K562 (cell line): ENCODE measurements around the gene CRIM1. TPM values are rescaled to one million over a fixed set of nuclear protein-coding genes. Genes with fewer than 3 reads are reported as not detected.
A peak's percentile ranks its signal among the peaks of the same experiment; 100 is the strongest.

Experiments
- ATAC-seq: fragments of 200-7000 bp; cut with Tn5 transposase; 3 replicates; pipeline ENCODE4 v1.9.1; 2020; ENCODE audit warnings: moderate library complexity
- BruUV-seq: library from RNA; stranded (reverse); fragments of 400-500 nt; replicated peaks from 2 replicates; lab custom pipeline; 2021; lab: Mats Ljungman, UMichigan
- CTCF ChIA-PET: fragments of 300-600 bp; formaldehyde crosslinking; extraction: SDS; loops from one replicate; lab custom pipeline; 2021; ENCODE audit warnings: low intra/inter-chr PET ratio; lab: Yijun Ruan, JAX
- POLR2A ChIA-PET: fragments of 300-600, 350-650 bp; sonication (Branson Sonifier 250); formaldehyde crosslinking; extraction: SDS; loops from one replicate; lab custom pipeline; 2021; ENCODE audit warnings: antibody characterized with exemption, inconsistent platforms; lab: Yijun Ruan, JAX
- DNase-seq, 4 experiments: peaks; one replicate each; pipeline versions ENCODE4 v3.0.0 to v3.0.0-alpha.2; 2011 to 2018; ENCODE audit warnings: low spot score in 3 of 4, mixed read lengths in 3 of 4; ENCODE audit errors: extremely low read depth in 1 of 4
- FAIRE-seq: peaks from 2 replicates; lab custom pipeline; 2011; peaks lifted over from hg19 to GRCh38; lab: Jason Lieb, UNC
- H2AFZ ChIP-seq: 2 replicates; pipeline ENCODE4 v1.6.0; 2011; ENCODE audit warnings: low read depth, low read length, control low read depth, inconsistent platforms
- H3K27ac ChIP-seq: fragments of 200-600 bp; 3 replicates; pipeline ENCODE4 v1.8.0; 2011; ENCODE audit warnings: low read depth, mild to moderate bottlenecking, control low read depth, inconsistent platforms, low read length, moderate library complexity, mixed read lengths; ENCODE audit errors: extremely low read depth
- H3K27me3 ChIP-seq, 2 experiments: fragments of 300-600 bp in 1 of 2; 2 replicates in 1 of 2; 3 replicates in 1 of 2; pipeline versions ENCODE4 v1.6.0 to v1.8.0; 2011; ENCODE audit warnings: inconsistent platforms in 2 of 2, low read length in 2 of 2, mild to moderate bottlenecking in 1 of 2, mixed read lengths in 1 of 2, moderate library complexity in 1 of 2; ENCODE audit not compliant: control insufficient read depth in 2 of 2, insufficient read depth in 2 of 2
- H3K36me3 ChIP-seq: fragments of 300-600 bp; 3 replicates; pipeline ENCODE4 v1.8.0; 2011; ENCODE audit warnings: mild to moderate bottlenecking, low read length, inconsistent platforms; ENCODE audit not compliant: control insufficient read depth, insufficient read depth
- H3K4me1 ChIP-seq, 2 experiments: fragments of 200-600 bp in 1 of 2; replicated peaks in 1 of 2; 2 replicates in 1 of 2; 3 replicates in 1 of 2; pipeline versions ENCODE4 v1.5.1 to v1.8.0; 2011; ENCODE audit warnings: inconsistent platforms in 2 of 2, low read length in 2 of 2, mild to moderate bottlenecking in 1 of 2, mixed read lengths in 1 of 2, moderate library complexity in 1 of 2; ENCODE audit not compliant: control insufficient read depth in 2 of 2, insufficient read depth in 2 of 2
- H3K4me2 ChIP-seq: 2 replicates; pipeline ENCODE4 v1.6.1; 2011; ENCODE audit warnings: low read length, control low read depth, inconsistent platforms, mixed read lengths; ENCODE audit not compliant: insufficient read depth
- H3K4me3 ChIP-seq: fragments of 200-600 bp; sonication (generic), shearing (Covaris generic); 2 replicates; pipeline ENCODE4 v1.5.1; 2016; ENCODE audit warnings: control low read depth, inconsistent platforms
- H3K79me2 ChIP-seq: fragments of 200-600 bp; 3 replicates; pipeline ENCODE4 v1.8.0; 2011; ENCODE audit warnings: low read length, inconsistent platforms; ENCODE audit not compliant: control insufficient read depth, insufficient read depth
- H3K9ac ChIP-seq, 2 experiments: 2 replicates each; pipeline versions ENCODE4 v1.6.0 to v1.6.1; 2011; ENCODE audit warnings: low read depth in 2 of 2, low read length in 2 of 2, control low read depth in 1 of 2, inconsistent platforms in 1 of 2, mild to moderate bottlenecking in 1 of 2, mixed read lengths in 1 of 2; ENCODE audit not compliant: insufficient read depth in 1 of 2
- H3K9me1 ChIP-seq: one replicate; pipeline ENCODE4 v1.6.0; 2011; ENCODE audit warnings: inconsistent platforms, mild to moderate bottlenecking, low read length, moderate library complexity; ENCODE audit not compliant: control insufficient read depth, insufficient read depth
- H3K9me3 ChIP-seq: replicated peaks from 2 replicates; pipeline ENCODE4 v1.5.1; 2011; ENCODE audit warnings: low read depth, low read length, inconsistent platforms; ENCODE audit not compliant: control insufficient read depth, insufficient read depth
- H4K20me1 ChIP-seq: replicated peaks from 2 replicates; pipeline ENCODE4 v1.6.1; 2011; ENCODE audit warnings: low read length, inconsistent platforms, mixed read lengths; ENCODE audit not compliant: control insufficient read depth, insufficient read depth
- EHMT2 ChIP-seq: fragments of 450-650 bp; IDR thresholded peaks from 2 replicates; pipeline ENCODE4 v1.6.1; 2018; ENCODE audit warnings: antibody characterized with exemption
- REST ChIP-seq, 2 experiments: fragments of 450-650 bp; formaldehyde crosslinking in 1 of 2; IDR thresholded peaks; 2 replicates each; pipeline versions ENCODE4 v1.4.0 to v1.6.1; 2014 to 2020; ENCODE audit warnings: mild to moderate bottlenecking in 2 of 2, borderline replicate concordance in 1 of 2, low read depth in 1 of 2
- RNF2 ChIP-seq: sonication (generic); IDR thresholded peaks from 2 replicates; pipeline ENCODE4 v1.6.1; 2016
- SMAD3 ChIP-seq: fragments of 450-650 bp; formaldehyde crosslinking; conservative IDR thresholded peaks from 2 replicates; pipeline ENCODE4 v1.4.0; 2020; ENCODE audit warnings: mild to moderate bottlenecking
- ZSCAN32 ChIP-seq: fragments of 450-650 bp; formaldehyde crosslinking; IDR thresholded peaks from 2 replicates; pipeline ENCODE4 v1.4.0; 2020; ENCODE audit warnings: mild to moderate bottlenecking, moderate library complexity
- WGBS: fragments of 100-300 bp; shearing (Covaris generic); methylation state at CpG from one replicate; pipeline ENCODE4 v1.1.6; 2016; ENCODE audit warnings: low coverage, mixed read lengths; ENCODE audit not compliant: insufficient coverage; ENCODE audit errors: missing lambda C conversion rate; 5-methylcytosine and 5-hydroxymethylcytosine counted together
- in situ Hi-C: fragments of 300-500 bp; cut with MboI; formaldehyde crosslinking; loops from 4 replicates; pipeline ENCODE4 v1.15.0; 2018; ENCODE audit warnings: inconsistent platforms, mixed read lengths
- intact Hi-C: fragments of 100-400 bp; cut with micrococcal nuclease; formaldehyde crosslinking; loops from 2 replicates; pipeline ENCODE4 v1.14.2; 2022
- polyA plus RNA-seq, 8 experiments: library from polyadenylated mRNA; depleted of rRNA in 4 of 8; stranded (reverse) in 5 of 8; unstranded in 3 of 8; fragments of >200 nt; fragmentation: Nextera tagmentation in 2 of 8; fragmentation: Illumina TruSeq in 1 of 8; extraction: Ambion mirVana in 2 of 8; extraction: Trizol in 1 of 8; gene quantifications; 2 replicates each; pipeline versions ENCODE4 v1.2.1 to v1.2.3, GENCODE V29; 2011 to 2014; ENCODE audit warnings: inconsistent platforms in 1 of 8, missing spikeins in 1 of 8
- total RNA-seq, 7 experiments: library from RNA; depleted of rRNA in 6 of 7; stranded (reverse); fragments of >200 nt in 6 of 7; fragmentation: Illumina TruSeq in 2 of 7; extraction: Trizol in 2 of 7; gene quantifications; 2 replicates each; pipeline versions ENCODE4 v1.2.1 to v1.2.3, GENCODE V29; 2011 to 2021; ENCODE audit warnings: low replicate concordance in 1 of 7

CRIM1 gene
- total and polyA plus RNA-seq, 9 of the 15 experiments (the other 6 are each of a cell fraction or from before 2014, with no cell fraction given), result 0.01 to 0.36 (median 0.06) TPM; not detected in 1

- no peaks in the 10 kb centered on the region for H3K79me2 ChIP-seq
- H3K9me1 ChIP-seq, result no peaks in the 10 kb centered on the region
- no peak overlapping the region for H2AFZ ChIP-seq
- in situ Hi-C loops (no loop called here), intact Hi-C loops (no loop called here)
- BruUV-seq, result no TSS peak
- no peaks in the 10 kb centered on the region for H4K20me1 ChIP-seq
- H3K4me1 ChIP-seq, result no peaks in the 10 kb centered on the region
- FAIRE-seq (no peak), DNase-seq (no peak), ATAC-seq (no peak; the same call in 2 of the 3 replicates)
- H3K27ac ChIP-seq, result no peak overlapping the region
- H3K36me3 ChIP-seq, result no peaks in the 10 kb centered on the region
- ChIA-PET POLR2A (interaction anchor here (0.6 kb wide), 1 partner anchor 166 kb away, joined by 3 read pairs; no protein-coding TSS in a partner anchor), CTCF (no interaction called here)
- WGBS, result 0% methylated on average over 2 of the region's 2 CpGs
- no peak overlapping the region for H3K4me3 ChIP-seq
- TF ChIP-seq REST (IDR thresholded peaks at IDR 0.05; ENCODE audit: borderline replicate concordance), result peak; percentile 87
- no peak for TF ChIP-seq REST (CRISPR knock-in tag; IDR thresholded peaks at IDR 0.05; ENCODE audit: low read depth)
- TF ChIP-seq RNF2, result no peak
- TF ChIP-seq SMAD3 (CRISPR knock-in tag), result no peak
- no peak for TF ChIP-seq ZSCAN32 (CRISPR knock-in tag)
- peak; percentile 54; the same call in 1 of the 2 replicates for TF ChIP-seq EHMT2
- no peaks in the 10 kb centered on the region for H3K9me3 ChIP-seq
- no peak overlapping the region for H3K4me2 ChIP-seq
- no peak overlapping the region for H3K9ac ChIP-seq
- no peaks in the 10 kb centered on the region for H3K27me3 ChIP-seq
Observed at GRCh38 chr2:36427790-36428243, 72.2 kb downstream of the CRIM1 start.
